MM.1S (cell line): ENCODE data around the gene LPIN1.

Experiments used
- DNase-seq: peaks from one replicate; pipeline ENCODE4 v3.0.0-alpha.2; 2015
- H2AFZ ChIP-seq: fragments of 300-600 bp; sonication (generic); 2 replicates; pipeline ENCODE4 v1.6.0; 2016; ENCODE audit warnings: antibody characterized with exemption, low read length
- H3F3A ChIP-seq: fragments of 300-600 bp; sonication (generic); 2 replicates; pipeline ENCODE4 v1.6.1; 2016; ENCODE audit warnings: mild to moderate bottlenecking, antibody characterized with exemption, low read length, moderate library complexity, mixed read lengths; ENCODE audit not compliant: insufficient read depth
- H3K27ac ChIP-seq: fragments of 300-600 bp; sonication (generic); 2 replicates; pipeline ENCODE4 v1.5.1; 2016; ENCODE audit warnings: mild to moderate bottlenecking, low read length
- H3K27me3 ChIP-seq: fragments of 300-600 bp; sonication (generic); replicated peaks from 2 replicates; pipeline ENCODE4 v1.6.0; 2016; ENCODE audit warnings: low read length; ENCODE audit not compliant: insufficient read depth
- H3K36me3 ChIP-seq: fragments of 300-600 bp; sonication (generic); replicated peaks from 2 replicates; pipeline ENCODE4 v1.6.1; 2016; ENCODE audit warnings: mild to moderate bottlenecking, low read length, mixed read lengths; ENCODE audit not compliant: insufficient read depth
- H3K4me1 ChIP-seq: fragments of 300-600 bp; sonication (generic); 2 replicates; pipeline ENCODE4 v1.6.1; 2016; ENCODE audit warnings: low read length, mixed read lengths
- H3K4me2 ChIP-seq: fragments of 300-600 bp; sonication (generic); 2 replicates; pipeline ENCODE4 v1.6.0; 2016; ENCODE audit warnings: low read depth, low read length
- H3K4me3 ChIP-seq: fragments of 300-600 bp; sonication (generic); 2 replicates; pipeline ENCODE4 v1.5.1; 2016; ENCODE audit warnings: low read length, mixed read lengths
- H3K79me2 ChIP-seq: fragments of 300-600 bp; sonication (generic); 2 replicates; pipeline ENCODE4 v1.6.1; 2016; ENCODE audit warnings: mixed run types, low read length, mixed read lengths
- H3K9ac ChIP-seq: fragments of 300-600 bp; sonication (generic); 2 replicates; pipeline ENCODE4 v1.6.1; 2016; ENCODE audit warnings: low read length, mixed read lengths
- H3K9me2 ChIP-seq: fragments of 300-600 bp; sonication (generic); replicated peaks from 2 replicates; pipeline ENCODE4 v1.6.1; 2016; ENCODE audit warnings: mild to moderate bottlenecking, low read length, mixed read lengths; ENCODE audit not compliant: insufficient read depth
- H3K9me3 ChIP-seq: fragments of 300-600 bp; sonication (generic); replicated peaks from 2 replicates; pipeline ENCODE4 v1.6.1; 2016; ENCODE audit warnings: mild to moderate bottlenecking, low read length, mixed read lengths; ENCODE audit not compliant: insufficient read depth
- H4K20me1 ChIP-seq: fragments of 300-600 bp; sonication (generic); 2 replicates; pipeline ENCODE4 v1.6.1; 2016; ENCODE audit warnings: mild to moderate bottlenecking, low read length, moderate library complexity, mixed read lengths; ENCODE audit not compliant: insufficient read depth
- EZH2 ChIP-seq: fragments of 300-600 bp; sonication (generic); optimal IDR thresholded peaks from 2 replicates; pipeline ENCODE3; 2017; ENCODE audit warnings: low read depth, mild to moderate bottlenecking, antibody characterized with exemption, low read length, mixed read lengths
- EZH2phosphoT487 ChIP-seq: fragments of 300-600 bp; sonication (generic); IDR thresholded peaks from 2 replicates; pipeline ENCODE4 v1.6.1; 2018; ENCODE audit warnings: antibody characterized with exemption, low read length
- TF ChIP-seq, protein P1 (sequence below): fragments of 300-600 bp; sonication (generic); IDR thresholded peaks from 2 replicates; pipeline ENCODE4 v1.5.1; 2016; ENCODE audit warnings: antibody characterized with exemption, low read length, mixed read lengths

Gene LPIN1

DNA sequence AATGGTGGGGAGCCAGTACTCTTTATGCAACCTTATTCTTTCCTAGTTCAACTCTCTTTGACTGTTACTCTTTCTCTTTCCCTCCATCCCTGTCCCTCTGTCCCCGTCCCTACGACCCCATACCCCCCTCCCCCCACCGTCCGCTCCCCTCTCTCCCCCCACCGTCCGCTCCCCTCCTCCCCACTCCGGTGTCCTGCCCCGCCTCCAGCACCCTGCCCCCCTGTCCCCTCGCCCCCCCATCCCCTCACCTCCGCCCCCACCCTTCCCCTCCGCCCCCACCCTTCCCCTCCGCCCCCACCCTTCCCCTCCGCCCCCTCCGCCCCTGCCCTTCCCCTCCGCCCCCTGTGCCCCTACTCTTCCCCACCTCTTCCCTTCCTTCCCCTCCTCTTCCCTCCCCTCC is 128.4 kb downstream of the LPIN1 start:
- Histone ChIP-seq H3F3A (no peaks in the 10 kb centered on the region), H2AFZ (no peak overlapping the region), H3K9me2 (no peaks in the 10 kb centered on the region), H3K9me3 (no peaks in the 10 kb centered on the region), H4K20me1 (no peaks in the 10 kb centered on the region), H3K27ac (no peak overlapping the region), H3K9ac (no peak overlapping the region), H3K4me2 (no peak overlapping the region), H3K36me3 (no peaks in the 10 kb centered on the region), H3K4me1 (no peaks in the 10 kb centered on the region), H3K79me2 (no peaks in the 10 kb centered on the region), H3K4me3 (no peak overlapping the region), H3K27me3 (no peaks in the 10 kb centered on the region)
- TF ChIP-seq, protein P1, sequence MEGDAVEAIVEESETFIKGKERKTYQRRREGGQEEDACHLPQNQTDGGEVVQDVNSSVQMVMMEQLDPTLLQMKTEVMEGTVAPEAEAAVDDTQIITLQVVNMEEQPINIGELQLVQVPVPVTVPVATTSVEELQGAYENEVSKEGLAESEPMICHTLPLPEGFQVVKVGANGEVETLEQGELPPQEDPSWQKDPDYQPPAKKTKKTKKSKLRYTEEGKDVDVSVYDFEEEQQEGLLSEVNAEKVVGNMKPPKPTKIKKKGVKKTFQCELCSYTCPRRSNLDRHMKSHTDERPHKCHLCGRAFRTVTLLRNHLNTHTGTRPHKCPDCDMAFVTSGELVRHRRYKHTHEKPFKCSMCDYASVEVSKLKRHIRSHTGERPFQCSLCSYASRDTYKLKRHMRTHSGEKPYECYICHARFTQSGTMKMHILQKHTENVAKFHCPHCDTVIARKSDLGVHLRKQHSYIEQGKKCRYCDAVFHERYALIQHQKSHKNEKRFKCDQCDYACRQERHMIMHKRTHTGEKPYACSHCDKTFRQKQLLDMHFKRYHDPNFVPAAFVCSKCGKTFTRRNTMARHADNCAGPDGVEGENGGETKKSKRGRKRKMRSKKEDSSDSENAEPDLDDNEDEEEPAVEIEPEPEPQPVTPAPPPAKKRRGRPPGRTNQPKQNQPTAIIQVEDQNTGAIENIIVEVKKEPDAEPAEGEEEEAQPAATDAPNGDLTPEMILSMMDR, result no peak
- TF ChIP-seq EZH2 (no peak), EZH2phosphoT487 (no peak)
- DNase-seq, result no peak

DNA sequence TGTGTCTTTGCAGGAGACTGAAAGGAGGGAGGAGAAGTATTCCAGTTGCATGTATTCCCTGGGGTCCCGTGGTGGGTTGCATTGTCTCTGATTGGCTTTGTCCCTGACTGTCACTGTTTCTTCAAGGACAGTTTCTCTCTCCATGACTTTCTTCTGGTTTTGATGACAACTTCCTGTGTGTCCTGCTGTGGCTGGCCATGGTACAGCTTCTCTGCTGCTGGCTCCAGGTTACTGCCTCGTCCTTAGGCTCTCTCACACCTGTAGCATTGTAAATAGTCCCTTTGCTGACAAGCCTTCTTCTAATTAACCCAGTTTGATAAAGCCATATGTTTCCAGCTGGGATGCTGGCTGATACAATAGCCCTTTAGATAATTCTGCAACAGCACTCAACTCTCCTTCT is 129.0 kb downstream of the LPIN1 start:
- H3K4me1 ChIP-seq, result no peaks in the 10 kb centered on the region
- no peak for DNase-seq
- no peak overlapping the region for H3K27ac ChIP-seq
- no peaks in the 10 kb centered on the region for H3K36me3 ChIP-seq
- no peaks in the 10 kb centered on the region for H3K27me3 ChIP-seq
- H3K4me2 ChIP-seq, result no peak overlapping the region
- no peak overlapping the region for H2AFZ ChIP-seq
- H3F3A ChIP-seq, result no peaks in the 10 kb centered on the region
- TF ChIP-seq, protein P1, result no peak
- no peak for TF ChIP-seq EZH2phosphoT487
- TF ChIP-seq EZH2, result no peak
- no peak overlapping the region for H3K9ac ChIP-seq
- no peak overlapping the region for H3K4me3 ChIP-seq
- no peaks in the 10 kb centered on the region for H4K20me1 ChIP-seq
- H3K9me2 ChIP-seq, result no peaks in the 10 kb centered on the region
- H3K79me2 ChIP-seq, result no peaks in the 10 kb centered on the region
- H3K9me3 ChIP-seq, result no peaks in the 10 kb centered on the region

DNA sequence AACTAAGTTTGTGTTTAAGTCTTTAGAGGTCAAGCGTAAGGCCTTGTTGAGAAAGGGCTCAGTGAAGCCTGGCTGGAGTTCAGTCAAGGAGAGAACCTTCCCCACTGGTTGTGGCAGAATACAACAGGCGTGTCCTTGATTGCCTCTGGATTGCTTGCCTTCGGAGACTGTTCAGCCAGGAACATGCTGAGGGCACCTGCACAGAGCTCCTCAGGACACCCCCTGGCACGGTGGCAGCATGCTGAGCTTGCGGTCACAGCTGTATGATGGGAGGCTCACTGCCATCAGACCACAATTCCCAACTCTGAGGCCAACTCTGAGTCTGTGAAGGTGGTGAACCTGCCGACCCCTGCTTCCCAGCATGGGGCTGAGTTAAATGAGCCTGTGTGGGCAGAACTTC is 130.0 kb downstream of the LPIN1 start:
- Histone ChIP-seq H3F3A (no peaks in the 10 kb centered on the region), H3K9me2 (no peaks in the 10 kb centered on the region), H3K79me2 (no peaks in the 10 kb centered on the region), H3K9ac (no peak overlapping the region), H3K9me3 (no peaks in the 10 kb centered on the region), H2AFZ (no peak overlapping the region), H3K27me3 (no peaks in the 10 kb centered on the region), H3K4me2 (no peak overlapping the region), H3K27ac (no peak overlapping the region), H3K36me3 (no peaks in the 10 kb centered on the region), H3K4me3 (no peak overlapping the region), H3K4me1 (no peaks in the 10 kb centered on the region), H4K20me1 (no peaks in the 10 kb centered on the region)
- TF ChIP-seq, protein P1, result no peak
- TF ChIP-seq EZH2phosphoT487 (no peak), EZH2 (no peak)
- DNase-seq, result no peak
